ENCODE results near the gene CCDC40.

CCDC40 gene

GRCh38 chr17:80047176-80047575 lies 10.7 kb downstream of the CCDC40 start:
- DNase-seq (ENCODE audit: low spot score) = no peak

- DNase-seq (ENCODE audit: low spot score) = no peak
Measured at GRCh38 chr17:80049986-80050385, 13.5 kb downstream of the CCDC40 start.

GRCh38 chr17:80050706-80051105 lies 14.3 kb downstream of the CCDC40 start:
- DNase-seq (ENCODE audit: low spot score) = no peak

GRCh38 chr17:80051681-80052080 lies 15.2 kb downstream of the CCDC40 start:
- DNase-seq (ENCODE audit: low spot score) = no peak

- no peak for DNase-seq (ENCODE audit: low spot score)
Measured at GRCh38 chr17:80053102-80053501, 16.7 kb downstream of the CCDC40 start.

- no peak for DNase-seq (ENCODE audit: low spot score)
Measured at GRCh38 chr17:80055597-80055996, 19.2 kb downstream of the CCDC40 start.

GRCh38 chr17:80058311-80058955 lies 22.0 kb downstream of the CCDC40 start:
- DNase-seq (ENCODE audit: low spot score) = no peak

GRCh38 chr17:80060644-80061043 lies 24.2 kb downstream of the CCDC40 start:
- DNase-seq (ENCODE audit: low spot score) = no peak

GRCh38 chr17:80061421-80061820 lies 25.0 kb downstream of the CCDC40 start:
- no peak for DNase-seq (ENCODE audit: low spot score)

- no peak for DNase-seq (ENCODE audit: low spot score)
Measured at GRCh38 chr17:80063830-80064585, 27.6 kb downstream of the CCDC40 start.

GRCh38 chr17:80064696-80065095 lies 28.3 kb downstream of the CCDC40 start:
- DNase-seq (ENCODE audit: low spot score) = no peak

- no peak for DNase-seq (ENCODE audit: low spot score)
Measured at GRCh38 chr17:80065478-80066170, 29.2 kb downstream of the CCDC40 start.

GRCh38 chr17:80067393-80067986 lies 31.0 kb downstream of the CCDC40 start:
- no peak for DNase-seq (ENCODE audit: low spot score)

GRCh38 chr17:80068301-80069222 lies 32.1 kb downstream of the CCDC40 start:
- DNase-seq (ENCODE audit: low spot score) = no peak

GRCh38 chr17:80070375-80071115 lies 34.1 kb downstream of the CCDC40 start:
- DNase-seq (ENCODE audit: low spot score) = no peak

- DNase-seq (ENCODE audit: low spot score) = no peak
Measured at GRCh38 chr17:80071116-80071841, 34.8 kb downstream of the CCDC40 start.

- DNase-seq (ENCODE audit: low spot score) = no peak
Measured at GRCh38 chr17:80072410-80072809, 36.0 kb downstream of the CCDC40 start.

- no peak for DNase-seq (ENCODE audit: low spot score)
Measured at GRCh38 chr17:80080081-80080480, 43.6 kb downstream of the CCDC40 start.

GRCh38 chr17:80081596-80081995 lies 45.2 kb downstream of the CCDC40 start:
- DNase-seq (ENCODE audit: low spot score) = no peak

Measured in hematopoietic multipotent progenitor cell treated with erythropoietin and hydrocortisone succinate and interleukin-3 and kit ligand, for 15 days (in vitro differentiated cells).